Measurements from ENCODE around the gene ZNF366. TPM values are rescaled to one million over a fixed set of nuclear protein-coding genes. Genes with fewer than 3 reads are reported as not detected.
A peak's percentile ranks its signal among the peaks of the same experiment; 100 is the strongest.

The ZNF366 gene
- total RNA-seq, 1 donor from 2014 or later: not detected

DNA sequence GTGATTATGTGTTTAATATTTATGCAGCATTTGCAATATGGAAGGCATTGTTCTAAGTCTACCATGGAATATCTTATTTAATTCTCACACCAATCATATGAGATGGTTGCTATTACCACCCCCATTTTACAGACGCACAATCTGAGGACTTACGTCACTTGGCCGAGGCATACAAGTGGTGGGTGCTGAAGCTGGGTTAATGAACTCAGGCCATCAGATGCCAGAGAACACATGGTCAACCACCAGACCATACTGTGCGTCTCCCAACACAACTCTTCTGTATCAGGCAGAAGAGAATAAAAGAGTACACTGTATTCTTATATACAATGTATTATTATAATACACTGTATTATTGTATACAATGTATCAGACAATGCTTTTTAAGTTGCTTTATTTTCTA, 59.5 kb downstream of the ZNF366 start:
- H3K27me3 Mint-ChIP-seq (ENCODE audit: low read depth): no peaks in the 10 kb centered on the region
- H3K4me3 Mint-ChIP-seq (ENCODE audit: unreplicated experiment): no peak overlapping the region
- peaks cover 42% of the 10 kb centered on the region for H3K4me1 Mint-ChIP-seq (ENCODE audit: low read depth)
- H3K27ac Mint-ChIP-seq (ENCODE audit: unreplicated experiment): no peak overlapping the region
- no peaks in the 10 kb centered on the region for H3K36me3 Mint-ChIP-seq (ENCODE audit: low read depth)
- H3K9me3 Mint-ChIP-seq (ENCODE audit: low read depth): no peaks in the 10 kb centered on the region
- no peak for DNase-seq (ENCODE audit: low spot score)
- TF ChIP-seq, protein P1, sequence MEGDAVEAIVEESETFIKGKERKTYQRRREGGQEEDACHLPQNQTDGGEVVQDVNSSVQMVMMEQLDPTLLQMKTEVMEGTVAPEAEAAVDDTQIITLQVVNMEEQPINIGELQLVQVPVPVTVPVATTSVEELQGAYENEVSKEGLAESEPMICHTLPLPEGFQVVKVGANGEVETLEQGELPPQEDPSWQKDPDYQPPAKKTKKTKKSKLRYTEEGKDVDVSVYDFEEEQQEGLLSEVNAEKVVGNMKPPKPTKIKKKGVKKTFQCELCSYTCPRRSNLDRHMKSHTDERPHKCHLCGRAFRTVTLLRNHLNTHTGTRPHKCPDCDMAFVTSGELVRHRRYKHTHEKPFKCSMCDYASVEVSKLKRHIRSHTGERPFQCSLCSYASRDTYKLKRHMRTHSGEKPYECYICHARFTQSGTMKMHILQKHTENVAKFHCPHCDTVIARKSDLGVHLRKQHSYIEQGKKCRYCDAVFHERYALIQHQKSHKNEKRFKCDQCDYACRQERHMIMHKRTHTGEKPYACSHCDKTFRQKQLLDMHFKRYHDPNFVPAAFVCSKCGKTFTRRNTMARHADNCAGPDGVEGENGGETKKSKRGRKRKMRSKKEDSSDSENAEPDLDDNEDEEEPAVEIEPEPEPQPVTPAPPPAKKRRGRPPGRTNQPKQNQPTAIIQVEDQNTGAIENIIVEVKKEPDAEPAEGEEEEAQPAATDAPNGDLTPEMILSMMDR (IDR thresholded peaks at IDR 0.05): no peak

DNA sequence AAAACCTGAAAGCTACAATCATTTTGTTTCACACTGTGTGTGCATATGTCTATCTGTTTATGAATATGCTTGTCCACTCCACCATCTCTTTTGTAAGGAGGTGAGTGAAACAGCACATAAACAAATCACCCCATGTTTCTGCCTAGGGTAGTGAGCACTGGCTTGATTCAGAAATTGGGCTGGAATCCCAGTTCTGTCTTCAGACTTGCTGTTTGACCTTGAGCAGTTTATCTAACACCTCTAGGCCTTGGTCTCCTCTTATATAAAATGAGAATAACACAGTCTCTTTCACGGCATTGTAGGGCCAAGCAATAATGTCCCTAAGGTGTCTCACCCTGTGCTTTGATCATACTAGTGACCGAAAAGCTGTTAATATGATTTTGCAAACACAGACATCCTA, 61.2 kb downstream of the ZNF366 start:
- TF ChIP-seq, protein P1 (IDR thresholded peaks at IDR 0.05): no peak
- no peaks in the 10 kb centered on the region for H3K36me3 Mint-ChIP-seq (ENCODE audit: low read depth)

DNA sequence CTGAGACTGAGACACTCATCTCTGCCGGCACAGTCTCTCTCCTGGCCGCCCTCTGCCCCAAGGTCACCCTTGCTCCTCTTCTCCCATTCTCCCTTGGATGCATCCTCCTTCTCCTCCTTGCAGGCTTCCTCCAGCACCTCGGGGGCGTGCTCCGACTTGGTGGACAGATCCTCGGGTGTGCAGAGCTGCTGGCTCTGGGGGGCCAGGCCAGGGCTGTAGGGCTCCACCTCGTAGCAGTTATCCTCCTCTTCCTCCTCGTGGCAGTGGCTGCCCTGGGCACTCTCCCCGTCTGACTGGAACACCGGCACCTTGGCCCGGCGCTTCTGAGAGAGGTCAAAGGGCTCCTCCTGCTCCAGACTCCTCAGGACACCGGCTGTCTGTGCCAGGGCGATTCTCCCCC, 63.3 kb downstream of the ZNF366 start:
- Mint-ChIP-seq H3K36me3 (ENCODE audit: low read depth) (no peaks in the 10 kb centered on the region), H3K4me1 (ENCODE audit: low read depth) (peaks cover 59% of the 10 kb centered on the region), H3K27ac (ENCODE audit: unreplicated experiment) (no peak overlapping the region), H3K4me3 (ENCODE audit: unreplicated experiment) (no peak overlapping the region), H3K27me3 (ENCODE audit: low read depth) (no peaks in the 10 kb centered on the region), H3K9me3 (ENCODE audit: low read depth) (no peaks in the 10 kb centered on the region)
- TF ChIP-seq, protein P1 (IDR thresholded peaks at IDR 0.05): no peak
- DNase-seq (ENCODE audit: low spot score): no peak

More for the DNA sequence above, 61.2 kb downstream of the ZNF366 start:
- DNase-seq (ENCODE audit: low spot score): no peak
- Mint-ChIP-seq H3K9me3 (ENCODE audit: low read depth) (no peaks in the 10 kb centered on the region), H3K4me3 (ENCODE audit: unreplicated experiment) (no peak overlapping the region), H3K27me3 (ENCODE audit: low read depth) (no peaks in the 10 kb centered on the region), H3K27ac (ENCODE audit: unreplicated experiment) (no peak overlapping the region), H3K4me1 (ENCODE audit: low read depth) (peaks cover 44% of the 10 kb centered on the region)

DNA sequence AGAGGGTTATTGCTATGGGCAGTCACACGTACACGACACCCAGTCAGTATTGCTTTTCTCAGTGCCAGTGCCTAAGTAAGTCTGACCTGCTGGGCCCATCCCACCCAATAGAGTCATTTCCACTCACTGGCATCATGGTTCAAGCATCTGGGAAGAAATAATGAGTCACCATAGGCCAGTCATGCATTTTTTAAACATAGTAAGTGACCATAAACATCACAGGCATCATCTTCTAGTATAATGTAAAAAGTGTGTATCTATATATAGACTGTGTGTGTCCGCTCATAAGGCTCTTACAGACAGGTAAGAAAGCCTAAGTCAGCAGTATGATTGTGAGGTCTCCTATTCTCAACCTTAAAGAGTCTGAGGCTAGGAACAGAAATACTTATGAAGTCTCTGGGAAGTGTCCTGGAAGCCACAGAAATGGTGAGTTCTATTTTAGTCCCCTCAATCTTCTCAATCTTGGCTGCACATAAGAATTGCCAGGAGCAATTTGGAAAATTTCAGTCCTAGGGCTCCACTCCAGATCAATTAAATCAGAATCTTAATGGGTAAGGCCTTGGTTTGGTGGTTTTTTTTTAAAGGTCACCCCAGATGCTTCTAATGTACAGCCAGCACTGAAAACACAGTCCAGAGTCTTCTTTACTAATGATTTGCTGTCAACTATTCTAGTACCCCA, 65.2 kb downstream of the ZNF366 start:
- Mint-ChIP-seq H3K27me3 (ENCODE audit: low read depth) (no peaks in the 10 kb centered on the region), H3K27ac (ENCODE audit: unreplicated experiment) (peak overlapping the region; percentile 93), H3K4me1 (ENCODE audit: low read depth) (peaks cover 59% of the 10 kb centered on the region), H3K4me3 (ENCODE audit: unreplicated experiment) (no peak overlapping the region), H3K9me3 (ENCODE audit: low read depth) (no peaks in the 10 kb centered on the region), H3K36me3 (ENCODE audit: low read depth) (no peaks in the 10 kb centered on the region)
- TF ChIP-seq, protein P1 (IDR thresholded peaks at IDR 0.05): no peak
- no peak for DNase-seq (ENCODE audit: low spot score)

DNA sequence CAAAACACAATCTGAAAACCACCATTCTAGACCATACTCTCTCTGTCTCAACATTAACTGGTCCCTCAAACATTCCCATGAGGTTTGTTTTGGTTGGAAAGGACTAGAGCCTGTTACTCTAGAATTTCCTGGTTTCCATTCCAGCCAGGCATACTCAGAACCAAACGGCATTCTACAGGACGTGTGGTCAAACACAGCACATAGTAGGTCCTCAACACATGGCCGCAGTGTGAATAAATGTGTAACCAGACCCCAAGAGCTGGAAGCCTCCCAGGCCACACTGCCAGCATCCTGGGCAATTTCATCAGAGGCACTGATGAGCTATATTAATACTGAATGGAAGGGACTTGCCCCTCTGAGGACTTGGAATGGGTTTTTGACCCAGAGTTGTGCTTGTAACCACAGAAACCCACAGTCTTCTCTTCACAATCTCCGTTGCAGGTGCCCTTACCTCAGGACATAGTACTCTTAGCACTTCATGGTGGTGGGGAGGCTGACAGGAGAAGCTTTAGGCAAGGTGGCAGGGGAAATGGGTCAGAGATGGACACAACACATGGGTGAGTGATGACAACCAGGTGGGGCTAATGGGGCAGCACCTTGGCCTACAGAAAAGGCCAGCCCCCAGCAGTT, 66.0 kb downstream of the ZNF366 start:
- Mint-ChIP-seq H3K36me3 (ENCODE audit: low read depth) (no peaks in the 10 kb centered on the region), H3K27ac (ENCODE audit: unreplicated experiment) (peak overlapping the region; percentile 93), H3K4me3 (ENCODE audit: unreplicated experiment) (no peak overlapping the region), H3K27me3 (ENCODE audit: low read depth) (no peaks in the 10 kb centered on the region), H3K9me3 (ENCODE audit: low read depth) (no peaks in the 10 kb centered on the region), H3K4me1 (ENCODE audit: low read depth) (peaks cover 67% of the 10 kb centered on the region)
- TF ChIP-seq, protein P1 (IDR thresholded peaks at IDR 0.05): no peak
- no peak for DNase-seq (ENCODE audit: low spot score)
